A549 (cell line): ENCODE measurements around the gene TWIST2.

Experiments used
- CEBPB ChIP-seq, 2 experiments: fragments of >200 bp in 1 of 2; sonication (Bioruptor Twin) in 1 of 2; formaldehyde crosslinking in 1 of 2; IDR thresholded peaks; 2 replicates each; pipeline ENCODE4 v1.6.1; 2012 to 2016
- CHD2 ChIP-seq: fragments of 150-350 bp; IDR thresholded peaks from 2 replicates; pipeline ENCODE4 v1.6.1; 2014; ENCODE audit warnings: low read length; ENCODE audit not compliant: partially characterized antibody
- CTCF ChIP-seq: fragments of >200 bp; sonication (Bioruptor Twin); formaldehyde crosslinking; IDR thresholded peaks from 3 replicates; pipeline ENCODE4 v1.5.1; 2016
- EHF ChIP-seq: fragments of 250-450 bp; sonication (Bioruptor Pico); IDR thresholded peaks from 2 replicates; pipeline ENCODE4 v1.5.0; 2020; ENCODE audit warnings: mild to moderate bottlenecking
- EP300 ChIP-seq, 2 experiments: fragments of >200 bp; sonication (Bioruptor Twin); formaldehyde crosslinking; IDR thresholded peaks; 2 replicates in 1 of 2; 3 replicates in 1 of 2; pipeline ENCODE4 v1.6.1; 2016 to 2017
- HEYL ChIP-seq: fragments of 250-450 bp; sonication (Bioruptor Pico); IDR thresholded peaks from 2 replicates; pipeline ENCODE4 v1.8.0; 2021; ENCODE audit warnings: mild to moderate bottlenecking, moderate library complexity
- JUN ChIP-seq, 2 experiments: fragments of >200 bp; sonication (Bioruptor Twin); formaldehyde crosslinking; IDR thresholded peaks; 2 replicates in 1 of 2; 3 replicates in 1 of 2; pipeline ENCODE4 v1.6.1; 2016 to 2017
- MAZ ChIP-seq: fragments of 150-350 bp; IDR thresholded peaks from 2 replicates; pipeline ENCODE4 v1.6.1; 2014; ENCODE audit warnings: antibody characterized with exemption, low read depth, low read length, borderline replicate concordance
- POLR2A ChIP-seq: IDR thresholded peaks from 2 replicates; pipeline ENCODE4 v1.6.1; 2012; ENCODE audit warnings: mild to moderate bottlenecking, low read length

GRCh38 chr2:238846378-238846627, 1.6 kb upstream of the TWIST2 start:
- TF ChIP-seq CHD2 (no peak), MAZ (no peak), CTCF (no peak), EP300 (IDR thresholded peaks at IDR 0.05) (no peak), EHF (CRISPR knock-in tag) (no peak), CEBPB (IDR thresholded peaks at IDR 0.05) (no peak), POLR2A (no peak), HEYL (no peak), JUN (IDR thresholded peaks at IDR 0.05) (no peak)
